HuH-7.5 (cell line): Measurements from ENCODE around the gene DIPK1A.
A peak's percentile ranks its signal among the peaks of the same experiment; 100 is the strongest.

Experiments used
- DNase-seq: peaks from one replicate; pipeline ENCODE4 v3.0.0; 2011; ENCODE audit warnings: low spot score

Gene DIPK1A

DNA sequence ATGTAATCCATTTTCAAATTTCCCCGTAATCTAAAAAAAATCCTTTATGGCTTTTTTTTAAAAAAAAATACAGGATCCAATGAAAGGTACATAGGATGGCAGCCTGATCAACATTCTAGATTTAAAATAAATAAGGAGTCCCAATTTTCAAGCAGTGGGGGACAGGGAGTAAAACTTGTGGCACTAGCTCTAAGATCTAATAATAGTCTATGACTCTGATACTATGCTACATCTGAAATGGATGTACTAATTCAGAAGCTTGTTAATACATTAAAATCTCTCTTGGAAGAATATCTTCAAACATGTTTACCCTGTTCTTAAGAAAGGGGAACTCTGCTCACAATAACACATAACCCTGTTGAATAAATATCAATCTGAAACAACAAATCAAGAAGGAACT lies 8.5 kb downstream of the DIPK1A start:
- no peak for DNase-seq

DNA sequence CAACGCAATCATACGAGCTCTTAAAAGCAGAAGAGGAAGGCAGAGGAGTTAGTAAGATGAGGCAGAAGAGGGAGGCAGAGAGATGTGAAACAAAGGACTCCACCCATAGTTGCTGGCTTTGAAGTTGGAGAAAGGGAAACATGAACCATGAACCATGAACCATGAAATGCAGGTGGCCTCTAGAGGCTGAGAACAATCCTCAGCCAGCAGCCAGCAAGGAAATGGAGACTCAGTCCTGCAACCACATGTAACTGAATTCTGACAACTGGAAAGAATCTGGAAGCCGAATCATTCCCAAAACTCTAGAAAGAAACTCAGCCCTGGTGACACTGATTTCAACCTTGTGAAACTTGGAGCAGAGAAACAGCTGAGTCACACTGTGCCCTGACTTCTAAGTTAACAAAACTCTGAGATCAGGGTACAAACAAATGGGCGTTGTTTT lies 10.1 kb downstream of the DIPK1A start:
- no peak for DNase-seq

DNA sequence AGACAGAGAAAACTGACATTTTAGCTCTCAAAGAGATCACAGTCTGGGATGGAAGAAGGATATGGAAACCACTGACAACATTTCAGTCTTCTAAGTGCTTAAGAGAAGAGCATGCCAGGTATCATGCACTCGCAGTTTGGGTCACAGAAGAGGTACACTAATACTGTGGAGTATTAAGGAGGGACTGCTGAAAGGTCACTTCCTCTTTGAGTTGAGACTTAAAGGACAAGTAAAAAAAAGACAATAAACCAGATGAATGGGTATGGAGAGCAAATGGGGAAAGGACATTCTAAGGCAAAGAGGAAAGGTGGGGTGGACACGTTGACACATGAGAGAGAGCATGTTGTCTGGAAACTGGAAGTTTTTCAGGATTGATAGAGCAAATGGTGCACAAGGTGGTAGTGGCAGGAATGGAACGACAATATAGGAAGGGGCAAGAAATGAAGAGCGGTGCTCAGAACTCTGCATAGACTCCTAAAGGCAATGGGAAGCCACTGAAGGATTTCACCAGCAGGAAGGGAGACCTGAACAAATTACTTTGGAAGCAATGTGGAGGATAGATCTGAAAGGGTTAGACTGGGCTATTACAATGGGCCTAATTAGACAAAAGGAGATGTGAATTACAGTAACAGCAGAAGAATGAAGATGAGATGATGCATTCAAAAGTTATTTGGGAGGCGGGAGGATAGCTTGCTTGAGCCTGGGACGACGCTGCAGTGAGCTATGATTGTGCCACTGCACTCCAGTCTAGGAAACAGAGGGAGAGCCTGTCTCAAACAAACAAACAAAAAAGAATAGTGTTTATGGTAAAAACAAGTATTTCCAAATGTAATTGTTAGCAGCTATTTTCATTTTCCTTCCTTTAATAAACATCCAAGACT lies 11.1 kb downstream of the DIPK1A start:
- DNase-seq = no peak

DNA sequence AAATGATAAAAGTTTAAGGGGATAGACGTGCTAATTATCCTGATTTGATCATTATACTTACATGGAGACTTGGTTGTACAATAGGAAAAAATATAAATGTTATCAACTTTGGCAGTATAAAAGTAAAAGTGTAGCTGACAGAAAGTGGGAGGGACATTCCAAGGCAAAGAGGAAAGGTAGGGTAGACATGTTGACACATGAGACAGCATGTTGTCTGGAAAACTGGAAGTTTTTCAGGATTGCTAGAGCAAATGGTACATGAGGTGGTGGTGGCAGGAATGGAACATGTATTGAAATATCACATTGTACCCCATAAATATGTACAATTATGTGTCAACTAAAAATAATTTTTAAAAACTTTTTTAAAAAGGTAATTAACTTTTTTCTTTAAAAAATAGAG lies 13.2 kb downstream of the DIPK1A start:
- DNase-seq = no peak

DNA sequence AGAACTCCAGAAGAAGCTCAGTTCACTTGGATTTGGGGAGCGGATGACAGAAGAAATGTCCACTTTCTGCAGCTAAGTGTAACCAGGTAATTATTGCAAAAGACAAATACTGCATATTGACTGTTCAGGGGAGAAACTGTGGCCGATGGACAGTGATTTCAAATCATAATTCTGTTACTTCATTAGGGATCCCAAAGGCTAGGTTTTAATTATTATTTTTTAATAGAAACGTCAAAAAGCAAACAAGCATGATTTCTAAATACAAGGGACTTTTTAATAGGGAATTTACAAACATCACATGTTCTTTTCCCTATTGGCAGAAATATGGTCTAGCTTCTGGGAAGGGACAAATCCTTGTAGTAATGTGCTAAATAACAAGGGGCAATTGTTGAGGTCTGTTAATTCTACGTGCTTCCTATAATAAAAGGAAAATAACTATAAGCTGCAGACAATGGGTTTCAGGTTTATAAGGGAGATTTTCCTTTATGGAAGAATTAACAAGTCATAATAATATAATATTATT lies 15.5 kb downstream of the DIPK1A start:
- DNase-seq = no peak

DNA sequence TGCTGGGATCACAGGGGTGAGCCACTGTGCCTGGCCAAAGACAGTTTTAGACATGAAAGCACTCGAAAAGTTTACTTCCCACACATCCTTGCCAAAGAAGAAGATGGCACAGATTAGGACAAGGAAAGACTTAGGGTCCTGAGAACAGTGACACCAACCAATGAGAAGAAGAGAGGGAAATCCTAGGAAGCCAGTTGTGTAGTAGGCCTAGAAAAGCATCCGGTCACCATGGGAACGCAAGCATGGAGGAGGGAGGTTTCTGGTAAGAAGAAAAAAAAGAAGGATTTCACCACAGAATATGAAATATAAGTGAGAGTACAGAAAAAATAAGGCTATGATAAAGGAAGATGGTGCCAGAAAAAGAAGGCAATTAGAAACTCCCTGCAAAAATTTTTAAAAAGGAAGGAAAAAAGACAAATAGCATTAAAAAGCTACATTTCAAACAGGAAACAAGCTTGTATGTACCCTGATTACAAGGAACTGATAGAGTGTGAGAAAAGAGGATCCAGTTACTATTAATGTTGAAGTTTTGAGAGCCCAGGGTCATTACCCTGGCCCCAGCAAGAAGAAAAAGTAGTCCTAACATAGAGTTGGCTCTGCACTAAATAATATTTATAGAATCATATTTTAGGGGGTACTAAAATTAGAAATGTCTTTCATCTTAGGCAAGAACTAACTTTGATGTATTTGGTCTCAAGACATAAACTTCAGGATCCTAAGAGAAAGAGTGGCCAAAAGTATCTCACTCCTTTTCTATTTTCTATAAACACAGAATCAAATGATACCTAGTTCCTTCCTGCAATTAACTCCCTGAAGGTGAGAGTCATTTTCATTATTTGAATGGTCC lies 16.1 kb downstream of the DIPK1A start:
- no peak for DNase-seq

DNA sequence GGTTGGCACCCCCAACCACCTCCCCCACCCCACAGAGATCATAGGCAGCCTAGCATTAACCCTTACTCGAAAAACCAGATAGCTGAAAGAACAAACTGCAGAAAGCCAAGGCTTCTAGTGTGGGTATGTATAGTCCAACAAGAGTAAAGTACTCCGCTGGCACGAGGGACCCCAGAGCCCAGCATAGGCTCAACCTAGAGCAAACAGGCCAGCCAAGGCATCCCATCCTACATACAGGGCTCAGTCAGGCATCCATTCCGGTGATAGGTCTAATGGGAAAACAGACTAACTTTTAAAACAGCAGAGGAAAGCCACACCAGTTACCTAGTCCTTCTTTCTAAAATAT lies 17.8 kb downstream of the DIPK1A start:
- no peak for DNase-seq

DNA sequence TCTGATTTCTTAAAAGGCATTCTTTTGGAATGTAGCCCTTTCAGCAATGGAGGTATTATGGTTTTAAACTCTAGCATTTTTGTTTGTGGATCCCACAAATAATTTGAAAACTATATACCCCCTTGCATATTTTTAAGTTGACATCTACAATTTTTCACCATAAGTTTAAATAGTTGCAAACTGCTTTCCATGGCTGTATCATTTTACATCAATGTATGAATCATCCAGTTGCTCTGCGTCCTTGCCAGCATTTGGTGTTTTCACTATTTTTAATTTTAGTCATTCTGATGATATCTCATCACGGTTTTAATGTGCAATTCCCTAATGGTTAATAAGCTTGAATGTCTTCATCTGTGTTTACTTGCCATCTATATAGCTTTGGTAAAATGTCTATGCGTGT lies 20.7 kb downstream of the DIPK1A start:
- DNase-seq = no peak

DNA sequence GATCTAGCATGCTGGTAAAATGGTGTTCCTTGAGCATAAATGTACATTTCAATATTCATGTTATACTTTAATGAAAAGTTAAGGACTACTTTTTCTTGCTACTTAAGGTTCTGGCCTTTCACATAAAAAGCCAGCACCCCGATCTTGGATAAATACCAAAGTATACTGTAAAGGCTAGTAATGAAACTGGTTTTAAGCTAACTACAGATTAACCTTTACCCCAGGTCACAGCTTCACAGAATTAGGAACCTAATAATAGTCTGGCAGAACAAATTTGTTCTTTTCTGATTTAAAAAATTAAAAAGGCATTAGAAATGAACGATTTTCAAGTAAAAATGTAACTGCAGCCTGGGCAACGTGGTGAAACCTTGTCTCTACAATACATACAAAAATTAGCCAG lies 23.5 kb downstream of the DIPK1A start:
- DNase-seq = no peak

DNA sequence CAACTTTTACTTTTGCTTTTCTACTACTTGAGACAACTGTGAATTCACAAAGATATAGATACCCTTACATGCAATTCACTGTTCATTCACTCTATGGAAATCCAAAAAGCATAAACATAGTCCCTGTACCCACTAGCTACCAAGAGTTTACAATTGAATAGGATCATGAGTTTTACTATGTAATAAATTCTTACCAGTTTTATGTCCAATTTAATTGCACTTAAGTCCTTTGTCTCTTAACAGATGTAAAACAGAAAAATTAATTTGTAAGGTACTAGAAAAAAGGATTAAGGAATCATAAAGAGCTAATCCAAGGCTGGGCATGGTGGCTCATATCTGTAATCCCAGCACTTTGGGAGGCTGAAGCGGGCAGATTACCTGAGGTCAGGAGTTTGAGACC lies 24.4 kb downstream of the DIPK1A start:
- no peak for DNase-seq

DNA sequence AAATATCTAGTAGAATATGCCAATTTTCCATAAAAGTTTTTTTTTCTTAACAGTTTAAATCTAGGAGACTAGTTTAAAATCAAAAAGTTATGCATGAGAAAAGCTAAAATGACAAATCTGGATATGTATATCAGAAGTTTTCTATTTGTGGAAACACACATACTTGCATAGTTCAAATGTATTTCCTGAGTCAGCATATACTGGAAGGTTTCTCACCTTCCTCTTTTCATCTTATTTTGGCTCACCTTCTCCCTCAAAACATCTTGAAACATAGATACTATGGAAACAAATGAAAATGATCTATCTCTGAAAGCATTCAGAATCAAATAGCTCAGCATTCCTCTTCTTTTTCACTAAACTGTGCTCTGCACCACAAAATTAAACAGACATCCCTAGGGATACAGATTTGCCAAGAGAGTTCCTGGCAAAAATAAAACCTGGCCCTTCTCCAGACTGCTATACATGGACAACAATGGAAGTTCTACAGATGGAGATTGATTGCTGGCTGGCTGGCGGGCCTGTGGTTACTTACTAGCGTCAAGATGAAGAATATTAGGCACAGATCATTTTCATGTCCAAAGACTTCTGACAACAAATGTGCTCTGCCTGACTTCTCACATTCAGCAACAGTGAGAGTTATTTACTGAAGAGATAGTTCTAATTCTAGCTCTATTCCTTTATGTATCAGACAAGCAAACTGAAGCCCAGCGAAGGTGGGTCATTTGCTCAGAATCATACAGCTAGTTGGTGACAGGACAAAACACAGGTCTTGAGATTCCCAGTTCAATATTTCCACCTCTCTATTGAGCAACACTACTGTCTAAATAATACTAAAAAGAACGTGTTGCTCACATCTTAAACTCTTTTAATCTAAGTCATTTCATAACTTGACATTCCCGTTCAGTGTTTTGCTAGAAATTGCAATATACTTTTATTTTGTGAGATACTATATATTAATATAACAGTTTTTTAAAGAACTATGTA lies 26.6 kb downstream of the DIPK1A start:
- no peak for DNase-seq

DNA sequence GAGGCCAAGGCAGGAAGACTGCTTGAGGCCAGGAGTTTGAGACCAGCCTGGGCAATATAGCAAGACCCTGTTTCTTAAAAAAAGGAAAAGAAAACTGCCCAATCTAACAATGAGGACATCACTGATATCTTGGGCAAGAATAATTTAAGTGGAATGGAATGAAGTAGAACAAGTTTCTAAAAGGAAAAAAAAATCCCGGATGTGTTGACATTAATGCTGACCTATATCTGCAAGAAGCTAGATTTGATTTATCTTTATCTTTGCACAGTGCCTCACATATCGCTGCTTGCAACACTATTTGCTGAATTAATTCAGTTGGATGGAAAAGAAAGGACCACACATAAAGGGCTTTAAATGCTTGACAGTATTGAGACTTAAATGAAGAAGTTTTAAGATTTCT lies 27.8 kb downstream of the DIPK1A start:
- DNase-seq = no peak

DNA sequence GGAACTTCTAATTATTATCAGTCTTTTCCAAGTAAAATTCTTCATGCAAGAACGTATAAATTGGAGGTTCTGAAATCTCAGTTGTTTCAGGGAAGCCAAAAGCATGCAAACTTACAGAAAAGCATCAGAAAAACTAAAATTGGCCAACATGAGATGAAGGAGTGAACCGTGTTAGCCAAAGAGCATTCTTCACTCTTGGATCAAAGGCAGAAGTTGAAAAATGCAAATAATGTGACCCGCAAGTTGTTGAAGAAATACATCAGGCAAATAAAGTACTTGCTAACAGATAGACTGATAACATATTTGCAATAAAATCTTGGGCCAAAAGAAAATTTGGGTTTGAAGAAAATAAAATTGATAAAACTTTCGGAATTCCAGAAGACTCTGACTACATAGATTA lies 29.6 kb downstream of the DIPK1A start:
- DNase-seq = no peak

DNA sequence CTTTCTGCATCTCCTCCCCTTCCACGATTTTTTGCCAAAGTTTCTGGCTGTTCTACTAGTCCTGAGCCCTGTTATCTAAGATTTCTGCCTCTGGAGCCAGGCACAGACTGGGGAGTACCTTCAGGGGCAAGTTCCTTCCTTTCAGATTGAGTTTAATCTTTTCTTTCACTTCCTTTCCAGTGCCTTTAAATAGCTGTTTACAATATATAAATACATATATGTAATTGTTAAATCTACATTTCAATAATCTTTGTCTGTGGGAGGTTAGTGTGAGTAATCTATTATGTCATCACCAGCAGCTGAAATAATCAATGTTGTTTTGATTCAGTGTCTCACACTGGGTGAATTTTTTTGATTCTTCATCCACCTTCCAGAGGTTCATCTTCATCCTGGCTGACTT lies 31.8 kb downstream of the DIPK1A start:
- no peak for DNase-seq

DNA sequence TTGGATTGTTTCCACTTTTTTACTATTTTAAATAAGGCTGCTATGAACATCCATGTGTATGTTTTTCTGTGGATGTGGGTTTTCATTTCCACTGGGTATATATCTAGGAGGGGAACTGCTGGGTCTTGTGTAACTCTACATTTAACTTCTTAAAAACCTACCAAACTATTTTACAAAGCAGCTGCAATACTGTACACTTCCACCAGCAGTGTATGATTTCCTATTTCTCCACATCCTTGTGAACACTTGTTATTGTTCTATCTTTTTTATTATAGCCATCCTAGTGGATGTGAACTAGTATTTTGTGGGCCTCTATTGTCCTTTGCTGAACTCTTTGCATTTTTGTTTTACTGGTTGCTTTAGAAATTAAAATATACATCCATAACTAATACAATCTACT lies 33.4 kb downstream of the DIPK1A start:
- no peak for DNase-seq

DNA sequence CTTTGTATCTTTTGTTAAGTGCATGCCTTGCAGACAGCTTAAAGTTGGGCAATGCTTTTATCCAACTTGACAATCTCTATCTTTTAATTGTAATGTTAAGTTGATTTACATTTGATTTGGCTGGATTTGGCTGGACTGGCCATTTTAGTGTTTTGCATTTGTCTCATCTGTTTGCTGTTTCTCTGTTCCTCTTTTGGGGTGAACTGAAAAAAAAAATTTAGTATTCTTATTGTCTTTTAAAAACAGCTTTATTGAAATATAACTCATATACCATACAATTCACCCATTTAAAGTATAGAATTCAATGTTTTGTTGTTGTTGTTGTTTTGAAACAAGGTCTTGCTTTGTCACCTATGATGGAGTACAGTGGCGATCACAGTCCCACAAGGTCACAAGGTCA lies 34.4 kb downstream of the DIPK1A start:
- no peak for DNase-seq

DNA sequence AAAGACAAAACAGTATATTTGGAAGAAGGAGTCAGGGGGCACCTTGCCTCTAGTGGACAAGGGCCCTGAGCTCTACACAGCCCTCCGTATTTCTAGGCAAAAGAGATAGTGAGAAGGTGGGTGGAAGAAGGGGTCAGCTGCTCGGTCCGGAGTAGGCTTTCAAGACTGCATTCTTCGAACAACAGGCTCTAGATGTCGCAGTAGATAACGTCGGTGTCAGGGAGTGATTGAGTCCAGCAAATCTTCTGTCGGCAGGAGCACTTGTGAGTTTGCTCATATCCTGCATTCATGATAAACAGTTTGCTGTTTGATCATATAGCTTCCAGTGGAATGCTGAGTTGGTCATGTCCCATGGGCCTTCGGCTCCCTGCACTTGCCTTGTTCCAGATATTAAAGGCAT lies 36.8 kb downstream of the DIPK1A start:
- DNase-seq = no peak

DNA sequence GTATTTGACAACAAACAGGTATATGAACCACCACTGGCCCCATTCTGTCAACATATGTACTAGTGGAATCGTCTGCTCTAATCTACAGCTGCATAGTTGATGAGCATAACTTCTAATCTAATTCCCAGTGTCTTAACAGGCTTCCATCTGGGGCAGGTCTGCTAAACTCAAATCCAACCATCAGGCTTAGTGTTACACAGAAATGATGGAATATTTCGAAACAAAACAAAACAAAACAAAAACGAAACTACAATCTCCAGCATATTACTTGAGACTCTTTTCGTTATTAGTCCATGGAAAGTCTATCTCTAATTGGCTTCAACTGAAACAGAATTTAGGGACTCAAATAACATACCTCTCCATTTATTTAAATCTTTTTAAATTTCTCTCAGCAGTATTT lies 37.6 kb downstream of the DIPK1A start:
- no peak for DNase-seq

DNA sequence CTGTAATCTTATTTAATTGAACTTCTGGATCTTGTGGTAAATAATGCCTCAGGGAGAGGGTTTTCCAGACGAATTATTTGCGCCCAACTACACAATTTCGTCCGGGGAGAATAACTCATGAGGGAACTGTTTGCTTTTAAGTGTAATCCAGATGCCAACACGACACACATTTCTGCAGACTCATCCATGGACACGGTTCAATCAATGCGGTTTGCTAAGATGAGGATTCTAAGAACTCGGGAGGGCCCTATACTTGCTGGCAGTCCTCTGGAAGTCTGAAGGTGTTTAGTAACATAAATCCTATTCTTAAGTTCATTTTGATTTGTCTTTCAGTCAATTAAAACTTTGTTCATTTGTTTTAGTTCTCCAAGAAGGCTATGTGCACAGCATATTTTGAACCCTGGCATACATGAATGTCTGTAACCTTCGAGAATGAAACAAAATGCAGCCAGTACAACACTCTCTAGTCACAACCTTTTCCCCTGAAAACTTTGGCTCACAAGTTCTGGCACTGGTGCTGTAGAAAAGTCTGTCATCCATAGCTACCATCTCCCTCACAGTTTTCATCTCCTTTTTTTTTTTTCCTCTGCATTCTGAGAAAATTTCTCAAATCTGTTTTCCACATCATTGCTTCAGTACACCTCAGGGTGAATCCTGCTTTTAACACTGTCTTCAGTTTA lies 38.8 kb downstream of the DIPK1A start:
- DNase-seq = peak; percentile 24

DNA sequence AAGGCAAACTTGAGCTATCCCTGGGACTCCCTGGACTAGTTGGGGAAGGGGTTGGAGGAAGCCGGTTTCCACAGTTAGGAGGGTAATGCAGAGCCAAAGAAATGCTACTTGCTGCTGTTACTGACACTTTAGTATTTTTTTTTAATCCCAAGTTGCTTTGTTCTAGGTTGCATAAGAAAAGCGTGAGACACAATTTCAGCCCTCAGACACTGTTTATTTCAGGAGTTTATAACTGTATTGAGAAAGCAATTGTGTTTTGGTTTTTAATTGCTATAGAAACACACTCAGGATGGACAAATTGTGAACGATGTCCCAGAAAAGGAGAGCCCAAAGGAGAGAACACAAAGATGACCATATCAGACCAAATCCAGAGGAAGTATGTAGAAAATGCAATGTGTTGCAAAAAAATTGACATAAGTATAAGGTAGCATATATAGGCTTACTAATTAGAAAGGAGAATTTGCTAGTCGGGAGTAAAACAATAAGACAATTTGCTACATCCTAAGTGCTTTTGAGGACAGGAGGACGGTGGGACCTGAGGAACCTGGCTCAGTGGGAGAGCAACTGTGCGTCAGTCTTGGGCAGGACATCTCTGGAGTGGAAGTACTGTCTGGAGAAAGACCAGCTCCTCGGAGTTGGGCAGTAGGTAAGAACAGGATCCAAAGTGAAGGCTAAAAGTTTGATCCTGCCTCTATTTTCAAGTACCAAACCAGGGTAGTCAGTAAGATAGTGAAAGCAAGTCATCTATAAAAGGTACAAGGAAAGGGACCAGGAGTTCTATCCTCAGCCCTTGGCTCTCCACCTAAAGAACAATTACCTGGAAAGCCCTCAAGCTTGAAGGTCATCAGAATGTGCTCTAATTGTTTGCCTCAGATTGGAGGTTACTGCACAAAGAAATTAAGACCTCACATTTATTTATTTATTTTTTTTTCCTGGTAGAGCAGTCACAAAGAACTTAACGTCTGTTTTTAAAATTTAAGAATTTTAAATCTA lies 39.9 kb downstream of the DIPK1A start:
- DNase-seq = no peak
